ENCODE results near the gene ST7. TPM values are rescaled to one million over a fixed set of nuclear protein-coding genes. Genes with fewer than 3 reads are reported as not detected.
"Not testable (repeated sequence)": the region's sequence is repeated elsewhere in the genome, so short reads cannot be mapped to it uniquely, and the experiment has no call there.

Gene ST7
- total and polyA plus RNA-seq, 2 donors (not counting 1 experiment from before 2014, with no cell fraction given) = 2.3 to 4.6 TPM

DNA sequence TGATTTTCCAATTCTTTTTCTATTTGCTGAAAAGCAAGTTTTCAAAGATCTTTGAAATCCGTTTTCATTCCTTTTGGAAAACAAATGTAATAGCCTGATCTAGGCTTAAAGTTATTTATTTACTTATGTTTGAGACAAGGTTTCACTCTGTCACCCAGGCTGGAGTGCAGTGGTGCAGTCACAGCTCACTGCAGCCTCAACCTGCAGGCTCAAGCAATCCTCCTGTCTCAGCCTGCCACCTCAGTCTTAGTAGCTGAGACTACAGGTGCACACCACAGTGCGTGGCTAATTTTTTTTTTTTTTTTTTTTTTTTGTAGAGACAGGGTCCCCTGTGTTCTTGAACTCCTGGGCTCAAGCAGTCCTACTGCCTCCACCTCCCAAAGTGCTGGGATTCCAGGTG lies 4.6 kb downstream of the ST7 start:
- Mint-ChIP-seq H3K9me3 (ENCODE audit: insufficient read depth) (no peaks in the 10 kb centered on the region), H3K4me1 (peaks cover 22% of the 10 kb centered on the region), H3K4me3 (no peak overlapping the region), H3K27ac (no peak overlapping the region), H3K27me3 (peaks cover 3% of the 10 kb centered on the region)
- Histone ChIP-seq H3K36me3 (replicated peaks in 1 of 2; ENCODE audit: control extremely low read depth in 1 of 2, control insufficient read depth in 1 of 2, extremely low read depth in 1 of 2, insufficient read depth in 2 of 2, low read length in 1 of 2) (no peaks in the 10 kb centered on the region), H3K27me3 (replicated peaks in 1 of 4; ENCODE audit: control extremely low read depth in 1 of 4, control insufficient read depth in 3 of 4, insufficient read depth in 4 of 4, low read length in 3 of 4) (peaks cover 0 to 7% (median under 1%) of the 10 kb centered on the region in 4 experiments), H3K9ac (ENCODE audit: low read length) (no peak overlapping the region), H3K4me3 (ENCODE audit: control extremely low read depth in 1 of 5, extremely low read depth in 1 of 5, insufficient read depth in 1 of 5, low read depth in 2 of 5, low read length in 4 of 5) (no peak overlapping the region), H4K20me1 (ENCODE audit: control insufficient read depth, insufficient read depth, low read length, poor library complexity, severe bottlenecking) (no peaks in the 10 kb centered on the region), H3K4me2 (replicated peaks; ENCODE audit: low read depth, low read length, poor library complexity, severe bottlenecking) (no peak overlapping the region), H3K79me2 (ENCODE audit: control insufficient read depth, insufficient read depth, low read length) (no peaks in the 10 kb centered on the region), H2AFZ (ENCODE audit: insufficient read depth, low read depth, low read length, poor library complexity, severe bottlenecking) (no peak overlapping the region), H3K4me1 (ENCODE audit: control insufficient read depth in 2 of 2, insufficient read depth in 2 of 2, low read length in 2 of 2) (peaks cover 10% of the 10 kb centered on the region in 2 donors), H3K9me3 (ENCODE audit: control extremely low read depth in 1 of 3, control insufficient read depth in 2 of 3, insufficient read depth in 1 of 3, low read length in 2 of 3) (no peaks in the 10 kb centered on the region), H3K27ac (ENCODE audit: low read length in 2 of 2) (no peak overlapping the region)
- ChIA-PET CTCF (interaction anchor here (0.7 kb wide), 1 partner anchor 501 kb away, joined by 3 read pairs; no protein-coding TSS in a partner anchor), POLR2A (no interaction called here)
- ATAC-seq (ENCODE audit: low read depth) (no peak), DNase-seq (no peak)
- no CpG with 5 or more reads among the region's 2 CpGs for WGBS (ENCODE audit: insufficient coverage)
- TF ChIP-seq, protein P1, sequence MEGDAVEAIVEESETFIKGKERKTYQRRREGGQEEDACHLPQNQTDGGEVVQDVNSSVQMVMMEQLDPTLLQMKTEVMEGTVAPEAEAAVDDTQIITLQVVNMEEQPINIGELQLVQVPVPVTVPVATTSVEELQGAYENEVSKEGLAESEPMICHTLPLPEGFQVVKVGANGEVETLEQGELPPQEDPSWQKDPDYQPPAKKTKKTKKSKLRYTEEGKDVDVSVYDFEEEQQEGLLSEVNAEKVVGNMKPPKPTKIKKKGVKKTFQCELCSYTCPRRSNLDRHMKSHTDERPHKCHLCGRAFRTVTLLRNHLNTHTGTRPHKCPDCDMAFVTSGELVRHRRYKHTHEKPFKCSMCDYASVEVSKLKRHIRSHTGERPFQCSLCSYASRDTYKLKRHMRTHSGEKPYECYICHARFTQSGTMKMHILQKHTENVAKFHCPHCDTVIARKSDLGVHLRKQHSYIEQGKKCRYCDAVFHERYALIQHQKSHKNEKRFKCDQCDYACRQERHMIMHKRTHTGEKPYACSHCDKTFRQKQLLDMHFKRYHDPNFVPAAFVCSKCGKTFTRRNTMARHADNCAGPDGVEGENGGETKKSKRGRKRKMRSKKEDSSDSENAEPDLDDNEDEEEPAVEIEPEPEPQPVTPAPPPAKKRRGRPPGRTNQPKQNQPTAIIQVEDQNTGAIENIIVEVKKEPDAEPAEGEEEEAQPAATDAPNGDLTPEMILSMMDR (IDR thresholded peaks at IDR 0.05) = no peak
- no peak for TF ChIP-seq EZH2 (IDR thresholded peaks at IDR 0.05; ENCODE audit: borderline replicate concordance, insufficient read depth, low read depth, low read length, poor library complexity, severe bottlenecking)
- intact Hi-C loops (cut with micrococcal nuclease) = loop anchor here (10.0 kb wide), 1 partner anchor 433 kb away; the partner anchor contains the start of gene CAV1

DNA sequence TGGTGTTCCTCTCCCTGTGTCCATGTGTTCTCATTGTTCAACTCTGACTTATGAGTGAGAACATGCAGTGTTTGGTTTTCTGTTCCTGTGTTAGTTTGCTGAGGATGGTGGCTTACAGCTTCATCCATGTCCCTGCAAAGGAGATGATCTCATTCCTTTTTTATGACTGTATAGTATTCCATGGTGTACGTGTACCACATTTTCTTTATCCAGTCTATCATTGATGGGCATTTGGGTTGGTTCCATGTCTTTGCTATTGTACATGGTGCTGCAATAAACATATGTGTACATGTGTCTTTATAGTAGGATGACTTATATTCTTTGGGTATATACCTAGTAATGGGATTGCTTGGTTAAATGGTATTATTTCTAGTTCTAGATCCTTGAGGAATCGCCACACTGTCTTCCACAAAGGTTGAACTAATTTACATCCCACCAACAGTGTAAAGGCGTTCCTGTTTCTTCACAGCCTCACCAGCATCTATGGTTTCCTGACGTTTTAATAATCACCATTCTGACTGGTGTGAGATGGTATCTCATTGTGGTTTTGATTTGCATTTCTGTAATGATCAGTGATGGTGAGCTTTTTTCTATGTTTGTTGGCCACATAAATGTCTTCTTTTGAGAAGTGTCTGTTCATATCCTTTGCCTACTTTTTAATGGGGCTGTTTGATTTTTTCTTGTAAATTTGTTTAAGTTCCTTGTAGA lies 8.8 kb downstream of the ST7 start:
- H3K27me3 ChIP-seq (replicated peaks in 1 of 4; ENCODE audit: control extremely low read depth in 1 of 4, control insufficient read depth in 3 of 4, insufficient read depth in 4 of 4, low read length in 3 of 4); H3K4me2 ChIP-seq (replicated peaks; ENCODE audit: low read depth, low read length, poor library complexity, severe bottlenecking); intact Hi-C loops (cut with micrococcal nuclease); DNase-seq; ATAC-seq (ENCODE audit: low read depth); H3K9me3 Mint-ChIP-seq (ENCODE audit: insufficient read depth); H3K27me3 Mint-ChIP-seq; H3K9me3 ChIP-seq (ENCODE audit: control extremely low read depth in 1 of 3, control insufficient read depth in 2 of 3, insufficient read depth in 1 of 3, low read length in 2 of 3); H3K9ac ChIP-seq (ENCODE audit: low read length); H4K20me1 ChIP-seq (ENCODE audit: control insufficient read depth, insufficient read depth, low read length, poor library complexity, severe bottlenecking); H3K36me3 ChIP-seq (replicated peaks in 1 of 2; ENCODE audit: control extremely low read depth in 1 of 2, control insufficient read depth in 1 of 2, extremely low read depth in 1 of 2, insufficient read depth in 2 of 2, low read length in 1 of 2); H3K4me3 Mint-ChIP-seq; POLR2A ChIA-PET; H2AFZ ChIP-seq (ENCODE audit: insufficient read depth, low read depth, low read length, poor library complexity, severe bottlenecking); H3K79me2 ChIP-seq (ENCODE audit: control insufficient read depth, insufficient read depth, low read length); H3K4me1 Mint-ChIP-seq; H3K27ac ChIP-seq (ENCODE audit: low read length in 2 of 2); H3K4me3 ChIP-seq (ENCODE audit: control extremely low read depth in 1 of 5, extremely low read depth in 1 of 5, insufficient read depth in 1 of 5, low read depth in 2 of 5, low read length in 4 of 5); H3K4me1 ChIP-seq (ENCODE audit: control insufficient read depth in 2 of 2, insufficient read depth in 2 of 2, low read length in 2 of 2); H3K27ac Mint-ChIP-seq: not testable (repeated sequence)
- CTCF ChIA-PET = interaction anchor here (0.6 kb wide), 1 partner anchor 183 kb away, joined by 3 read pairs; no protein-coding TSS in a partner anchor
- WGBS (ENCODE audit: insufficient coverage) = 100% methylated on average over 1 of the region's 4 CpGs
